Nasal cavity respiratory epithelium epithelial cell of viscerocranial mucosa (primary cell): Measurements from ENCODE around the gene SIX6. TPM values are rescaled to one million over a fixed set of nuclear protein-coding genes. Genes with fewer than 3 reads are reported as not detected.

Experiments
- total RNA-seq: library from RNA; depleted of rRNA; stranded (reverse); fragments of >200 nt; gene quantifications from 2 replicates; pipeline ENCODE4 v1.2.3, GENCODE V29; 2014

Gene SIX6
- total RNA-seq, result not detected in 2 replicates

DNA sequence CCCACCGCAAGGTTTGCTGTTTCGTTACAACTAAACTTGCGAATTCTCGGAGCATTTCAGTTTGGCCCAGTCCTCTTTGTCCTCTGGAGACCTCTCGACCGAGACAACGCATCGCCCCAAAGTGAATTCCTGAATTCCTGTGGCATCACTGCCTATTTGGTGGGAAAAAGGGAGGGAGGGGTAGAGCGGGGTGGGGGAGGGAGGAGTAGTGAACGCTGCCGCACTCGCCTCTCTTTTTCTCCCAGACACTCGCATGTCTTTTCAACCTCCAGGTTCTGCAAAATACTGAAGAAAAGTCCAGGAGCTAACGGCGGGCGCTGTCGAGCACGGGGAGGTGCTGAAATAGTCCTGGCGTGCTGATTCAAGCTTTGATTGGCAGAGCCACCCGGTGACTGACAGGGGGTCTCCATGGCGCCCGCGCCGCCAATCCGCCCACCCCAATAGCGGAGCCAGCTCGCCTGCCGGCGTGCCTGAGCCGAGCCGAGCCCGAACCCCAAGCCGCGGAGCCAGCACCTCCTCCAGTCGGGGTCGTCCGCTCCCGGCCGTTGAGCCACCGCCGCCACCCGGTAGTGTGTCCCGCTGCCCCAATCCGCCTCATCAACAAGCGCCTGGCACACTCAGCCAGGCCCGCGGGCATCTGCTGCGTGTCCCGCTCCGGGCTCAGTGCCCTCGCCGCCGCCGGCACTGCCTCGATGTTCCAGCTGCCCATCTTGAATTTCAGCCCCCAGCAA lies at the start of gene SIX6:
Gene SIX6 (plus strand): TSS at position 440 of the 731 bp plus-strand sequence. CDS start 253 bp downstream, at position 693.

DNA sequence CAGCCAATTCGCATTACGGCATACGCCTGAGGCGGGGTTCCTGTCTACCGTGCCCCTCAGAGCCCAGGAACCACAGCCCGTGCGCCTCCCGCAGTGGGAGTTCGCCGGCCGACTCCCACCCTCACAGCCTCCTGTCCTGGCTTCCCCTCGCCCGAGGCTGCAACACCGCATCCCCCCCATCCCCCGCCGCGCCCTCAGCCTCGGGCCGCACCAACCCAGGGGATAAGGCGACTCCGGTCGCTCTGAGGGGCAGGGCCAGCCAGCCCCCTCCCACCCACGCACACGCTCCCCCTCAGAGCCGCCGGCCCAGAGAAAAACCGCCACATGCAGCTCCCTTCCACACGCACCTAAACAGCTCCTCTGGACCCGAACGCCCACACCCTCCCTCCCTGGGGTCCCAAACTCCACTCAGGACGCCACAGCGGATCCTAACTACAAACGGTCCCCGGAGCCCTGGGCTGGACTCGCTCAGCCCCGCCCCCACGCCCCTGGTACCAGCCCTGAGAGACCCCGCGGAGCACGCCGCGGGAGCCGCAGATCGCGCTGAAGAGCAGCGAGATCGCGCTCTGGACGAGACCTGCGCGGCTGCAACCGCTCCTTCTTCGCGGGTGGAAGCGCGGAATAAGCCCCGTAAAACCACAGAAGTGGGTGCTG lies 23.2 kb upstream of the SIX6 start, which contains the start of gene C14orf39:
Gene C14orf39 (minus strand): TSS at position 466 of the 654 bp plus-strand sequence. CDS start 985 bp downstream, outside the sequence.

Other genes with a start within 250 kb of the SIX6 start
- gene C14orf39, start 23.1 kb upstream of the SIX6 start, total RNA-seq, result 0.68 and 1.1 TPM in 2 replicates
- 6.2 and 11.2 TPM in 2 replicates for gene SIX1, start 140.3 kb downstream of the SIX6 start, total RNA-seq
- gene SIX4, start 215.2 kb downstream of the SIX6 start, total RNA-seq, result 7.9 and 11.5 TPM in 2 replicates
- gene MNAT1, start 225.6 kb downstream of the SIX6 start, total RNA-seq, result 63.0 and 72.8 TPM in 2 replicates